ENCODE data around the gene GPR180.

The GPR180 gene

GRCh38 chr13:94673851-94674250 lies 72.2 kb downstream of the GPR180 start:
- no peak for DNase-seq (ENCODE audit: low read depth)
- H3K4me3 ChIP-seq (ENCODE audit: low read length), result no peak overlapping the region
- TF ChIP-seq, protein P1, sequence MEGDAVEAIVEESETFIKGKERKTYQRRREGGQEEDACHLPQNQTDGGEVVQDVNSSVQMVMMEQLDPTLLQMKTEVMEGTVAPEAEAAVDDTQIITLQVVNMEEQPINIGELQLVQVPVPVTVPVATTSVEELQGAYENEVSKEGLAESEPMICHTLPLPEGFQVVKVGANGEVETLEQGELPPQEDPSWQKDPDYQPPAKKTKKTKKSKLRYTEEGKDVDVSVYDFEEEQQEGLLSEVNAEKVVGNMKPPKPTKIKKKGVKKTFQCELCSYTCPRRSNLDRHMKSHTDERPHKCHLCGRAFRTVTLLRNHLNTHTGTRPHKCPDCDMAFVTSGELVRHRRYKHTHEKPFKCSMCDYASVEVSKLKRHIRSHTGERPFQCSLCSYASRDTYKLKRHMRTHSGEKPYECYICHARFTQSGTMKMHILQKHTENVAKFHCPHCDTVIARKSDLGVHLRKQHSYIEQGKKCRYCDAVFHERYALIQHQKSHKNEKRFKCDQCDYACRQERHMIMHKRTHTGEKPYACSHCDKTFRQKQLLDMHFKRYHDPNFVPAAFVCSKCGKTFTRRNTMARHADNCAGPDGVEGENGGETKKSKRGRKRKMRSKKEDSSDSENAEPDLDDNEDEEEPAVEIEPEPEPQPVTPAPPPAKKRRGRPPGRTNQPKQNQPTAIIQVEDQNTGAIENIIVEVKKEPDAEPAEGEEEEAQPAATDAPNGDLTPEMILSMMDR (conservative IDR thresholded peaks at IDR 0.05; ENCODE audit: low read length), result no peak

- DNase-seq (ENCODE audit: low read depth), result peak; percentile 35
- TF ChIP-seq, protein P1 (conservative IDR thresholded peaks at IDR 0.05; ENCODE audit: low read length), result peak; percentile 73
Observed at GRCh38 chr13:94674609-94675348, 73.1 kb downstream of the GPR180 start.

DNA sequence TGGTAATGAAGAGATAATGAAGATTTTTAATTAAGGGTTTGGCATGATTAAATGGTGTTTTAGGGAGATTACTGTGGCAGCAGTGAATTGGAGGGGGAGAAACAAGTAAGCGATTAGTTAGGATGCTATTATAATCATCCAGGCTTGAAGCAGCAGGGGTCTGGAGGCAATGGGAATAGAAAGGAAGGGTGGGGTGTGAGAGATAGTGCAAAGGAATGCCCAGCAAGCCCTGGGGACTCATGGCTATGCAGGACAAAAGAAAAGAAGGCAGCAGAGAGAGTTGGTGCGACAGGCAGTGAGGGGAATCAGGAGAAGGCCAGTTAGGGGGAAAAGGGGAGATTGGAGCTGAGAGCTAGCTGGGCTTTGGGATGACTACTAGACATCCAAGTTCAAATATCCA lies 76.1 kb downstream of the GPR180 start:
- DNase-seq (ENCODE audit: low read depth), result no peak
- H3K4me3 ChIP-seq (ENCODE audit: low read length), result no peak overlapping the region
- TF ChIP-seq, protein P1 (conservative IDR thresholded peaks at IDR 0.05; ENCODE audit: low read length), result no peak

More at GRCh38 chr13:94674609-94675348, 73.1 kb downstream of the GPR180 start:
- H3K4me3 ChIP-seq (ENCODE audit: low read length), result no peak overlapping the region

DNA sequence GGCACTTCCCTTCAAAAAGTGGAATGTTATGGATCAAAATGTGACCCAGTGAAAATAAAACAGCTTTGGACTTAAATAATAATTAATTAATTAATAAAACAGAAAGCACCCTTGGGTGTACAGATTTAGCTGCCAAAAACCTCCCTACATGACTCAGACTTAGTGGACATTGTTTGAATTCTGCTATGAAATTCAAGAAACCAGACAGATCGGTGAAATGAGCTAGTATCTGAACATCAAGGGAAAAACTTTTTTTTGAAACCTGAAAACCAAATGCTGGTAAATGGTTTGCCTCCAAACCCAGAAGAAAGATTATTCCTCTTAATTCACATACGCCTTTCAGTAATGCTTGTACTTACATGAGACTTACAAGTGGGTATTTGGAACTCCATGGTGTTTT lies 77.2 kb downstream of the GPR180 start:
- TF ChIP-seq, protein P1 (conservative IDR thresholded peaks at IDR 0.05; ENCODE audit: low read length), result no peak
- no peak for DNase-seq (ENCODE audit: low read depth)
- H3K4me3 ChIP-seq (ENCODE audit: low read length), result no peak overlapping the region

GRCh38 chr13:94679614-94680013 lies 78.0 kb downstream of the GPR180 start:
- no peak for DNase-seq (ENCODE audit: low read depth)
- TF ChIP-seq, protein P1 (conservative IDR thresholded peaks at IDR 0.05; ENCODE audit: low read length), result no peak
- no peak overlapping the region for H3K4me3 ChIP-seq (ENCODE audit: low read length)

GRCh38 chr13:94682229-94682628 lies 80.6 kb downstream of the GPR180 start:
- H3K4me3 ChIP-seq (ENCODE audit: low read length), result no peak overlapping the region
- DNase-seq (ENCODE audit: low read depth), result no peak
- TF ChIP-seq, protein P1 (conservative IDR thresholded peaks at IDR 0.05; ENCODE audit: low read length), result no peak

DNA sequence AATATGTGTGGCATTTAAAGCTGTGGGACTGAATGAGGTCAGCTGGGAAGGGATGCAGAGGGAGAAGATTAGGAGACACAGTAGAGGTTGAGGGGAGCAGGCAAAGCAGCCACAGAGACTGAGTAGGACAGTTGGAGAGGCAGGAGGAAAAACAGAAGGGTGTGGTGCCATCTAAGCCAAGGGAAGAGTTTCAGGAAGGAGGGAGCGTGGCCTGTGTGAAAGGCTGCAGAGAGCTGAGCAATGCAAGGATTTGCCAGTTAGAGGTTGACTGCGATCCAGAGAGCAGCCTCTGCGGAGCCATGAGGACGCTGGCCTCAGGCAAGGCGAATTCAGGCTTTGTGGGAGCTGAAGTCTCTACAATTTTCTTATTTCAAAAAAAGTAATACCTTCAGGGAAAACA lies 81.8 kb downstream of the GPR180 start:
- H3K4me3 ChIP-seq (ENCODE audit: low read length), result no peak overlapping the region
- no peak for DNase-seq (ENCODE audit: low read depth)
- TF ChIP-seq, protein P1 (conservative IDR thresholded peaks at IDR 0.05; ENCODE audit: low read length), result no peak
